ENCODE results near the gene DGKI.

DNA sequence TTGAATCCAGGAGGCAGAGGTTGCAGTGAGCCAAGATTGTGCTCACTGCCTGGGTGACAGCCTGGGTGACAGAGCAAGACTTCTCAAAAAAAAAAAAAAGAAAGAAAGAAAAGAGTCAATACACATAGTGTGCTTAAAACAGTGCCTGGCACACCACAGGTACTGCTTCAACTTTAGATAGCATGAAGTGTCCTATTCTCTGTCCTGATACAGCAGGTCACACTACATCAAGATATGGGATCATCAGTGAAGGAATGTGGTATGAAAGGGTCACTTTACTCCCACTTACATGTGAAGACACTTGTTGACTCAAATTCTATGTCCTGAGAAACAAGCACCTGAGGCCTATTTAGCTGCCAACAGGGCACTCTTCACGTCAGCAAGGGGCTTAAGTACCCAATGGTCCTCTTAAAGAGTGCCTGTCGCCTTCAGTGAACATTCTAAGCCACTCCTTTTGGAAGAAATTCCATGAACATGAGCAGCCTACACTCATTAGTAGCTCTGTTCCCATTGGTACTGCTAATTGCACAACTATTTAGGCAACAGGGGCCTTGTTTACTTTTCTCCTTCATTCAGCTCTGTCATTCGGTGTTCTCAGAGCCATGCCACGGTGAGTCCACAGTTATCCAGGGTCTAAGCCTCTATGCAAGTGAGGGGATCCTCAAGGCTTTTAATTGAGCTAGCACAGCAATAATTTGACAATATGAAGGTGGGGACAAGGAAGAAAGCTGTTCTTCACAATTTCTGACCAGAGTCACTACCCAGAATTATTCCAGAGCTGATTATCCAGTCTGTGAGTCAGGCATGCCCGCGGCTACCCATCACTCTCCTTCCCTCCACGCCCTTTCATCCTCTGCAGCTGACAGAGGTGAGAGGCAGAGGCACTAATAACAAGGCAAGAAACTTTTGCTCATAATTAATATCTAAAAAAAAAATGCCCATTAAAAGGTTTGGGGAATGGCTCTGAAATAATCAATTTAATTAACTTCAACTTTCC lies 446.6 kb downstream of the DGKI start:
- TF ChIP-seq, protein P1, sequence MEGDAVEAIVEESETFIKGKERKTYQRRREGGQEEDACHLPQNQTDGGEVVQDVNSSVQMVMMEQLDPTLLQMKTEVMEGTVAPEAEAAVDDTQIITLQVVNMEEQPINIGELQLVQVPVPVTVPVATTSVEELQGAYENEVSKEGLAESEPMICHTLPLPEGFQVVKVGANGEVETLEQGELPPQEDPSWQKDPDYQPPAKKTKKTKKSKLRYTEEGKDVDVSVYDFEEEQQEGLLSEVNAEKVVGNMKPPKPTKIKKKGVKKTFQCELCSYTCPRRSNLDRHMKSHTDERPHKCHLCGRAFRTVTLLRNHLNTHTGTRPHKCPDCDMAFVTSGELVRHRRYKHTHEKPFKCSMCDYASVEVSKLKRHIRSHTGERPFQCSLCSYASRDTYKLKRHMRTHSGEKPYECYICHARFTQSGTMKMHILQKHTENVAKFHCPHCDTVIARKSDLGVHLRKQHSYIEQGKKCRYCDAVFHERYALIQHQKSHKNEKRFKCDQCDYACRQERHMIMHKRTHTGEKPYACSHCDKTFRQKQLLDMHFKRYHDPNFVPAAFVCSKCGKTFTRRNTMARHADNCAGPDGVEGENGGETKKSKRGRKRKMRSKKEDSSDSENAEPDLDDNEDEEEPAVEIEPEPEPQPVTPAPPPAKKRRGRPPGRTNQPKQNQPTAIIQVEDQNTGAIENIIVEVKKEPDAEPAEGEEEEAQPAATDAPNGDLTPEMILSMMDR (IDR thresholded peaks at IDR 0.05): no peak
- TF ChIP-seq EP300 (IDR thresholded peaks at IDR 0.05): no peak
- TF ChIP-seq POLR2A (IDR thresholded peaks at IDR 0.05): no peak

Measured in suprapubic skin (tissue), 3 donors.